Frontal cortex (tissue), 4 donors: ENCODE measurements around the gene FOXN3. TPM values are rescaled to one million over a fixed set of nuclear protein-coding genes. Genes with fewer than 3 reads are reported as not detected.
"Not testable (repeated sequence)": the region's sequence is repeated elsewhere in the genome, so short reads cannot be mapped to it uniquely, and the experiment has no call there.

ENCODE experiments used
- DNase-seq, 2 donors: peaks; one replicate each; pipeline ENCODE4 v3.0.0; 2012; ENCODE audit warnings: low spot score in 2 of 2
- FAIRE-seq: peaks from 2 replicates; lab custom pipeline; 2012; peaks lifted over from hg19 to GRCh38; lab: Jason Lieb, UNC
- total RNA-seq: library from RNA; depleted of rRNA; stranded (reverse); fragments of >200 nt; gene quantifications from one replicate; pipeline ENCODE4 v1.2.3, GENCODE V29; 2014
- donor health status: control.
- donor health status: control.
- donor health status: control.

The FOXN3 gene
- total RNA-seq, 1 donor from 2014 or later = 24.1 TPM

GRCh38 chr14:89226801-89227495, 190.1 kb downstream of the FOXN3 start:
- no peak for DNase-seq

GRCh38 chr14:89225607-89226006, 191.4 kb downstream of the FOXN3 start:
- no peak for DNase-seq
- FAIRE-seq = no peak

More at GRCh38 chr14:89226801-89227495, 190.1 kb downstream of the FOXN3 start:
- FAIRE-seq = no peak

- DNase-seq (peak in 1 of 2 donors; percentile 22), FAIRE-seq (no peak)
Measured at GRCh38 chr14:89221109-89221810, 195.8 kb downstream of the FOXN3 start.

GRCh38 chr14:89219051-89219450, 198.0 kb downstream of the FOXN3 start:
- DNase-seq = no peak

GRCh38 chr14:89217891-89218290, 199.1 kb downstream of the FOXN3 start:
- FAIRE-seq = no peak
- no peak for DNase-seq

More at GRCh38 chr14:89219051-89219450, 198.0 kb downstream of the FOXN3 start:
- no peak for FAIRE-seq

- no peak for DNase-seq
- FAIRE-seq = no peak
Measured at GRCh38 chr14:89215531-89215930, 201.5 kb downstream of the FOXN3 start.

GRCh38 chr14:89215114-89215513, 201.9 kb downstream of the FOXN3 start:
- no peak for DNase-seq
- no peak for FAIRE-seq

- peak; percentile 11 to 33 for DNase-seq
- FAIRE-seq = no peak
Measured at GRCh38 chr14:89214221-89214965, 202.6 kb downstream of the FOXN3 start.

- FAIRE-seq (no peak), DNase-seq (no peak)
Measured at GRCh38 chr14:89212386-89213235, 204.4 kb downstream of the FOXN3 start.

GRCh38 chr14:89209558-89209957, 207.5 kb downstream of the FOXN3 start:
- FAIRE-seq (no peak), DNase-seq (no peak)

GRCh38 chr14:89207925-89208328, 209.1 kb downstream of the FOXN3 start:
- FAIRE-seq (no peak), DNase-seq (no peak)

GRCh38 chr14:89206389-89207031, 210.5 kb downstream of the FOXN3 start:
- DNase-seq (no peak), FAIRE-seq (no peak)

- DNase-seq (no peak), FAIRE-seq (no peak)
Measured at GRCh38 chr14:89205137-89205740, 211.8 kb downstream of the FOXN3 start.

- DNase-seq = no peak
- no peak for FAIRE-seq
Measured at GRCh38 chr14:89202413-89203190, 214.4 kb downstream of the FOXN3 start.

- FAIRE-seq (no peak), DNase-seq (no peak)
Measured at GRCh38 chr14:89201645-89202044, 215.4 kb downstream of the FOXN3 start.

GRCh38 chr14:89199357-89199756, 217.7 kb downstream of the FOXN3 start:
- FAIRE-seq = not testable (repeated sequence)

GRCh38 chr14:89198544-89199329, 218.3 kb downstream of the FOXN3 start:
- no peak for DNase-seq
- no peak for FAIRE-seq

More at GRCh38 chr14:89199357-89199756, 217.7 kb downstream of the FOXN3 start:
- DNase-seq = not testable (repeated sequence)
